Keratinocyte (primary cell): ENCODE measurements around the gene CRABP2. TPM values are rescaled to one million over a fixed set of nuclear protein-coding genes. Genes with fewer than 3 reads are reported as not detected.

Experiments used
- DNase-seq: peaks from one replicate; pipeline ENCODE4 v3.0.0-alpha.2; 2011; ENCODE audit warnings: low read depth, missing footprints, low spot score
- FAIRE-seq: peaks from 2 replicates; lab custom pipeline; 2011; peaks lifted over from hg19 to GRCh38; lab: Jason Lieb, UNC
- H2AFZ ChIP-seq: 2 replicates; pipeline ENCODE4 v1.6.0; 2012; ENCODE audit warnings: low read length, control low read depth, inconsistent platforms; ENCODE audit not compliant: control insufficient read depth
- H3K27ac ChIP-seq: 2 replicates; pipeline ENCODE4 v1.5.1; 2011; ENCODE audit warnings: low read length; ENCODE audit not compliant: control insufficient read depth, insufficient read depth
- H3K27me3 ChIP-seq: 3 replicates; pipeline ENCODE4 v1.6.0; 2011; ENCODE audit warnings: low read length; ENCODE audit not compliant: control insufficient read depth, insufficient read depth; ENCODE audit errors: extremely low read depth
- H3K36me3 ChIP-seq, 2 experiments: 2 replicates in 1 of 2; 3 replicates in 1 of 2; pipeline ENCODE4 v1.5.1; 2011; ENCODE audit warnings: low read length in 2 of 2, mild to moderate bottlenecking in 1 of 2; ENCODE audit not compliant: control insufficient read depth in 2 of 2, insufficient read depth in 2 of 2; ENCODE audit errors: extremely low read depth in 1 of 2
- H3K4me1 ChIP-seq: 3 replicates; pipeline ENCODE4 v1.5.1; 2011; ENCODE audit warnings: low read length; ENCODE audit not compliant: control insufficient read depth, insufficient read depth; ENCODE audit errors: extremely low read depth
- H3K4me2 ChIP-seq: 3 replicates; pipeline ENCODE4 v1.6.0; 2011; ENCODE audit warnings: low read depth, low read length; ENCODE audit not compliant: control insufficient read depth, insufficient read depth; ENCODE audit errors: extremely low read depth
- H3K4me3 ChIP-seq, 3 experiments: fragments of 200-600 bp in 1 of 3; sonication (generic) in 1 of 3; 2 replicates in 2 of 3; 3 replicates in 1 of 3; pipeline ENCODE4 v1.5.1; 2011 to 2016; ENCODE audit warnings: low read length in 3 of 3, mild to moderate bottlenecking in 3 of 3, control low read depth in 2 of 3, inconsistent platforms in 1 of 3, low read depth in 1 of 3, mixed read lengths in 1 of 3, mixed run types in 1 of 3, moderate library complexity in 1 of 3; ENCODE audit not compliant: control insufficient read depth in 2 of 3, insufficient read depth in 2 of 3; ENCODE audit errors: extremely low read depth in 1 of 3
- H3K79me2 ChIP-seq: 2 replicates; pipeline ENCODE4 v1.6.0; 2012; ENCODE audit warnings: low read length; ENCODE audit not compliant: control insufficient read depth, insufficient read depth
- H3K9ac ChIP-seq: 3 replicates; pipeline ENCODE4 v1.6.0; 2011; ENCODE audit warnings: low read length; ENCODE audit not compliant: control insufficient read depth, insufficient read depth; ENCODE audit errors: extremely low read depth
- H3K9me1 ChIP-seq: 3 replicates; pipeline ENCODE4 v1.6.0; 2011; ENCODE audit warnings: low read length; ENCODE audit not compliant: control insufficient read depth, insufficient read depth; ENCODE audit errors: extremely low read depth
- H3K9me3 ChIP-seq: 2 replicates; pipeline ENCODE4 v1.5.1; 2012; ENCODE audit warnings: low read depth, low read length; ENCODE audit not compliant: control insufficient read depth
- H4K20me1 ChIP-seq: 3 replicates; pipeline ENCODE4 v1.6.0; 2011; ENCODE audit warnings: low read length; ENCODE audit not compliant: control insufficient read depth, insufficient read depth; ENCODE audit errors: extremely low read depth
- CTCF ChIP-seq, 3 experiments: IDR thresholded peaks in 1 of 3; conservative IDR thresholded peaks in 1 of 3; optimal IDR thresholded peaks in 1 of 3; 2 replicates in 2 of 3; 3 replicates in 1 of 3; pipeline versions ENCODE3 to v1.5.1; 2011; ENCODE audit warnings: low read length in 3 of 3, mild to moderate bottlenecking in 3 of 3, moderate library complexity in 2 of 3, control low read depth in 1 of 3, inconsistent platforms in 1 of 3; ENCODE audit not compliant: insufficient read depth in 2 of 3; ENCODE audit errors: extremely low read depth in 1 of 3
- EZH2 ChIP-seq: IDR thresholded peaks from one replicate; pipeline ENCODE4 v1.6.1; 2012; ENCODE audit warnings: inconsistent platforms, mild to moderate bottlenecking, low read length, moderate library complexity
- dilution Hi-C: fragments of 300-500 bp; cut with MboI; formaldehyde crosslinking; loops from one replicate; pipeline ENCODE4 v1.7.0; 2020; ENCODE audit warnings: low sequenced_read_pairs; ENCODE audit not compliant: extremely low pct_ligation_motif_present
- polyA plus RNA-seq, 5 experiments: library from polyadenylated mRNA; depleted of rRNA in 3 of 5; stranded (reverse) in 3 of 5; stranded (forward) in 1 of 5; unstranded in 1 of 5; fragments of >200 nt; gene quantifications; 1 replicate in 1 of 5; 2 replicates in 3 of 5; 3 replicates in 1 of 5; pipeline versions ENCODE4 v1.2.1 to v1.2.3, GENCODE V29; 2011 to 2012; ENCODE audit warnings: missing spikeins in 2 of 5, low read depth in 1 of 5, low replicate concordance in 1 of 5

The CRABP2 gene
- polyA plus RNA-seq, 1 donor (not counting 4 experiments of a cell fraction or from before 2014, with no cell fraction given) = 8.4 TPM

DNA sequence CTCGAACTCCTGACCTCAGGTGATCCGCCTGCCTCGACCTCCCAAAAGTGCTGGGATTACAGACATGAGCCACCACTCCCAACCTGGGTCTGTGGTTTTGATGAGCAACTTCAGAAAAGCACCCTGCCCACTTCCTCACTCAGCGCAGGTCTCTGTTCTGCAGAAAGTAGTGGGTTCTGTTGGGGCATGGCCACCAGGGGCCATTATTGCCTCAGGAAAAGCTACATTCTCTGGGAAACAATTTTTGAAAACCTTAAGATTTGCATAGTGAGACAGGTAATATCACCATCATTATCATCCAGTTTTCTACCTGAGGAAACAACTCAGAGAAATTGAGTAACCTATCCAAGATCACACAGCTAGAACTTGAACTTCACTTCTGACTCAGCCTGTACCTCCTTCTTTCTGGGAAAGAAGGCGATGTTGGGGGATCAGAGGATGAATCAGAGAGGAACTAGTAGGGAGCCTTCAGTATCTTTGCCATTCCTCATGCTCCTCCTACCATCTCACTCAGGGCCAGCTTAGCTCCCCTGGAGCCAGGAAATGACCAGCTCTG is 21.1 kb downstream of the CRABP2 start:
- Histone ChIP-seq H3K27me3 (no peaks in the 10 kb centered on the region), H3K9me1 (no peaks in the 10 kb centered on the region), H3K79me2 (no peaks in the 10 kb centered on the region), H3K4me3 (no peak overlapping the region), H3K9ac (no peak overlapping the region), H3K36me3 (no peaks in the 10 kb centered on the region), H3K4me2 (peak overlapping the region; percentile 31), H4K20me1 (no peaks in the 10 kb centered on the region), H3K4me1 (peaks cover 18% of the 10 kb centered on the region), H3K27ac (peak overlapping the region; percentile 27), H3K9me3 (no peaks in the 10 kb centered on the region), H2AFZ (no peak overlapping the region)
- DNase-seq = peak; percentile 62
- dilution Hi-C loops = no loop called here
- TF ChIP-seq EZH2 = no peak
- TF ChIP-seq CTCF (optimal IDR thresholded peaks at IDR 0.05 in 1 of 3, IDR thresholded peaks at IDR 0.05 in 1 of 3, conservative IDR thresholded peaks at IDR 0.05 in 1 of 3; ENCODE audit: extremely low read depth in 1 of 3, insufficient read depth in 2 of 3, low read length in 3 of 3) = peak; percentile 10 to 48 (median 40)
- peak; percentile 55 for FAIRE-seq

DNA sequence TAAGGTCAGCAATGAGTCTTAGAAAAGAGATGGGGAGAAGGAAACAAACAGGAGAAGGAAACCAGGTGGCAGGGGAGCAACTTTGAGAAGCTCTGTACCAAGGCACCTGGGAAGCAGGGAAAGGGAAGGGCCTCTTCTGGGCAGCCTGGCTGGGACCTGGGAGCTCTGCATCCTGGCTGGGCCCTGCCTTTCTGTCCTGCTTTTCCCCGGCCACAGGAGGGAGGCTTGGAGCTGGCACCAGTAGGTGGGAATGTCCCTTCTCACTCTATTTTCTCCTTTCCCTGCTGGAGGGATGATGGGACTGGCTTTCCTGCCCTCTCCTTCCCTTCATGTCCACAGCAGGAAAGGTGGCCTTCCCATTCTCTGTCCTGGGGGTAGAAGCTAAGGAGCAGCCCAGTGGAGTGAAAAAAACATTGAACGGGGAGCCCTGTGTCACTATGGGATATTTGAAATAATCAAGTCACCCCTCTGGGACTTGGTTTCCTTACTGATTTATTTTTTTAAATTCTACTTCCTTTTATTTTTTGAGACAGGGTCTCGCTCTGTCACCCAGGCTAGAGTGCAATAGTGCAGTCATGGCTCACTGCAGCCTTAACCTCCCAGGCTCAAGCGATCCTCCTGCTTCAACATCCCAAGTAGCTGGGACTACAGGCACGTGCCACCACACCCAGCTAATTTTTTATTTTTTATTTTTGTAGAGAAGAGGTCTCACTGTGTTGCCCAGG is 23.1 kb downstream of the CRABP2 start:
- DNase-seq (no peak), FAIRE-seq (no peak)
- H3K9ac ChIP-seq = no peak overlapping the region
- H3K9me1 ChIP-seq = no peaks in the 10 kb centered on the region
- H4K20me1 ChIP-seq = no peaks in the 10 kb centered on the region
- no peak overlapping the region for H2AFZ ChIP-seq
- no peak overlapping the region for H3K27ac ChIP-seq
- dilution Hi-C loops = no loop called here
- no peaks in the 10 kb centered on the region for H3K36me3 ChIP-seq
- H3K4me3 ChIP-seq = no peak overlapping the region
- H3K79me2 ChIP-seq = no peaks in the 10 kb centered on the region
- H3K9me3 ChIP-seq = no peaks in the 10 kb centered on the region
- TF ChIP-seq CTCF (optimal IDR thresholded peaks at IDR 0.05 in 1 of 3, IDR thresholded peaks at IDR 0.05 in 1 of 3, conservative IDR thresholded peaks at IDR 0.05 in 1 of 3; ENCODE audit: extremely low read depth in 1 of 3, insufficient read depth in 2 of 3, low read length in 3 of 3) (peak in 1 of 3 experiments; percentile 9), EZH2 (no peak)
- peaks cover 22% of the 10 kb centered on the region for H3K4me1 ChIP-seq
- H3K4me2 ChIP-seq = no peak overlapping the region
- peaks cover 16% of the 10 kb centered on the region for H3K27me3 ChIP-seq
